HG03575 (cell line): Measurements from ENCODE around the gene PLEKHA7.
A peak's percentile ranks its signal among the peaks of the same experiment; 100 is the strongest.
"Not testable (repeated sequence)": the region's sequence is repeated elsewhere in the genome, so short reads cannot be mapped to it uniquely, and the experiment has no call there.

Experiments used
- ATAC-seq: cut with Tn5 transposase; IDR thresholded peaks from one replicate; pipeline ENCODE4 v1.9.1; 2021; ENCODE audit not compliant: unreplicated experiment, insufficient number of reproducible peaks, low FRiP score; ENCODE audit errors: extremely low read depth

Gene PLEKHA7

DNA sequence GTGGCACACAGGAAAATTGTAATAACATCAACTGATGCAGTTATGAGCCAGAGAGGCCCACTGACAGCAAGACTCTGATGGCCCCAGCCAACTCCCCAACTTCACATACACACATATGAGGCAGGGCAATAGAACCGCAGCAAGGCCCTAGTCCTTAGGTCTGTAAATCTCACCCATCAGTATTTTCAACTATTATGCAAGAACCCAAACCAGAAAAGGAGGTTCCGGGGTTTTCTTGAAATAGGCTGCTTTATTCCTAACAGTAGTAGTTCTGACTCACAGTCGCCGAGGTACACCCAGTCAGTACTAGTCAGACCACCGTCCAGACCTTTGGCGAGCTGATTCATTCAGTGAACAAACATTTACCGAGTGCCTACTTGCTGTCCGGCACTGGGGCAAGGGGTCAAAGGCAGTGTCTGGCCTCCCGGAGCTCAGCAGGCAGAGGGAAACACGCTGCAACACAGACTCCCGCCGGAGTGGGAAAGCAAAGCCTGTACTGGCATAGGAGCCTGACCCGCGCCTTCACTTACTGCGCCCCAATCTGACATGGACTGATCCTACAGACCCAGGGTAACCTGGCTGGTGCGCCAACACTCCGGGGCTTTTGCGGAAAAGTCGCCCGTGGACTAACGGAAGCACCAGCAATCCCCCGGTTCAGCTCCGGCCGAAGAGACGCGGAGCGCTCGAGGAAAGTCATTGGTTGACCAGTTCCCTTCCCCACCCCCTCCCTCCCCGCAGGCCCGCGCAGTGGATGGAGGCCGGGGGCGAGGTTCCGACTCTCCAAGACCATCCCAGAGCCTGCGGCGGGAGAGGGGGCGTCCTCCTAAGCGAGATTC lies 1.3 kb downstream of the PLEKHA7 start:
- no peak for ATAC-seq

DNA sequence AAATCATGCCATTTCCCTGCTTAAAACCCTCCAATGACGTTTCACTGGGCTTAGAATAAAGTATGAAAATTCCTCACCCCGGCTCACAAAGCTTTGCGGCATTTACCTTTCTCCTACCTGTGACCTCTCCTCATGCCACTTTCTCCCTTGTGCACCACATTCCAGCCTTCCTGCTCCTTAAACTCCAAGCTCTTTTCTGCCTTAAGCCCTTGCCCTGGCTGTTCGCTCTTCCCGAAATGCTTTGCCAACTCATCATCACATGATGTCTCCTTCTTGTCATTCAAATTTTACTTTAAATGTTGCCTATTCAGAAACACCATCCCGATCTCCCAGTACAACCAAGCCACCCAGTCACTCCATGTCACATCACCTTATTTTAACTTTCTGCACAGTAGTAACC lies 2.0 kb downstream of the PLEKHA7 start:
- no peak for ATAC-seq

- no peak for ATAC-seq
These were observed 3.3 kb downstream of the PLEKHA7 start for GRCh38 chr11:17010851-17011420.

GRCh38 chr11:17008099-17008498 lies 6.1 kb downstream of the PLEKHA7 start:
- no peak for ATAC-seq

GRCh38 chr11:17005646-17006045 lies 8.6 kb downstream of the PLEKHA7 start:
- ATAC-seq = no peak

DNA sequence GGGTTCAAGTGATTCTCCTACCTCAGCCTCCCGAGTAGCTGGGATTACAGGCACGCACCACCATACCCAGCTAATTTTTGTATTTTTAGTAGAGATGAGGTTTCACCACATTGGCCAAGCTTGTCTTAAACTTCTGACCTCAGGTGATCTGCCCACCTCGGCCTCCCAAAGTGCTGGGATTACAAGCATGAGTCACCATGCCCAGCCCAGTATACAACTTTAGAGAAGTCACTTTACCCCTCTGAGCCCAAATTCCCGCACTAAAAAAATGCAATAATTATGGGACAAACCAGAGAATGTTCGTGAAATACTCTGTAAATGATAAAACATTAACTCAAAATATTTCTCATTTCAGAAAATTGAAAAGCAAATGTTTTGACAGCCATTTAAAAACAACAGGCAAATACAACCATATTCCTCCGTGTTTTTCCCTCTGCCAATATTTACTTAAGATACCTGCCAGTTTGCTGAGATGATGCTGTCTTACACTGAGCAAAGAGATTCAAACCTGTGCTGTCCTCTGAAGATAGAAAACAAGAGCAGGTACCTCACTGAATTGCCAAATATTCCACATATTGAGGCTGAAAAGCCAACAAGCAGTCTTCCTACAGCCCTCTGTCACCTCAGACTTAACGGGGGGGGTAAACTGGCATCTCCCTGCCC lies 9.6 kb downstream of the PLEKHA7 start:
- ATAC-seq = no peak

GRCh38 chr11:17003426-17003825 lies 10.8 kb downstream of the PLEKHA7 start:
- no peak for ATAC-seq

DNA sequence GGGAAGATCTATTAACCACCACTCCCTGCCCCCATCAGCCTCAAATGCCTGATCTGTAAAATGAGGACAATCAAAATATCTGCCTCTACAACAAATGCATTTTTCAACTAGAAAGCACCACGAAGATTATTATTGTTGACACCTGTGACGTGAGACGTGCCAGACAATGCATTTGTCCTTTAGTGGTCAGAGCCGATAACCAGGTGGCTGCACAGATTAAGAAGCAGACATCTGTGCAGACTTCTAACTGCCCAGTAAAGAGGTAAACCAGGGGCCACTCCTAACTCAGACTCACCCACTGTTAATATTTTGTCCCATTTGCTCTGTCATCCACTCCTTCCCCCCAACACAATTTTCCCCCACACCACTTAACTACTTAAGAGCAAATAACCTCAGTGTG lies 11.7 kb downstream of the PLEKHA7 start:
- no peak for ATAC-seq

GRCh38 chr11:17001806-17002205 lies 12.4 kb downstream of the PLEKHA7 start:
- no peak for ATAC-seq

GRCh38 chr11:17000987-17001386 lies 13.2 kb downstream of the PLEKHA7 start:
- ATAC-seq = no peak

DNA sequence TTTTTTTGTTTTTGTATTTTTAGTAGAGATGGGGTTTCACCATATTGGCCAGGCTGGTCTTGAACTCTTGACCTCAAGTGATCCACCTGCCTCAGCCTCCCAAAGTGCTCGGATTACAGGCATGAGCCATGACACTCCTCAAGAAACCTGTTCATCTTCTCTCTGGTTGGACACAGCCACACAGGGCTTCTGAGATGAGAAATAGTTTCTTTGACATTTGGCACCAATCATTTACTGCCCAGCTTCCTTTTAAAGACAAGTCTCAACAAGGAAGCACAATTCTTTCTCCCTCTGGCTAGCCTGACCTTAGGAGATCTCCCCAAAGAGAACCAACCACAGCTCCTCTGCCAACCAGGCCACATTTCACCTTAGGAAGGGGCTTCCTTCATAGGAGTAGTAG lies 14.0 kb downstream of the PLEKHA7 start:
- not testable (repeated sequence) for ATAC-seq

- no peak for ATAC-seq
These were observed 15.1 kb downstream of the PLEKHA7 start for GRCh38 chr11:16999116-16999515.

DNA sequence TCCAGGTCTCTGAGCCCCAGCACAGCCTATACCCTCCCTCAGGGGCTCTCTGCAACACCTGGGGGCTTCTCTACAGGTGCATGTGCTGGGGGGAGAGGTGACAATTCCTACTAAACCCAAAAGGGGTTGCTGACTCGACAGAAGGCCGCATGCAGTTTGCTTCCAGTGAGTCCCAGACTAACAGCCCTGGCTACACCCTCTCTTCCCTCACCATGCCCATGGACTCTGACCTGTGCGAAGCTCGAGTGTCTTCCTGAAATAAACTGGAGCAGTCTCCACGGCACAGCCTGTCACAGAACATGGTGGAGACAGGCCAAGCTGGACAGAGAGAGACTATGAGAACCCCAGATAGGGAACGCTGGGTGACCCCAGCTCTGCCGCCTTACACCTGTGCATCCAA lies 16.6 kb downstream of the PLEKHA7 start:
- ATAC-seq = no peak

GRCh38 chr11:16993495-16993894 lies 20.7 kb downstream of the PLEKHA7 start:
- no peak for ATAC-seq

GRCh38 chr11:16992846-16993245 lies 21.4 kb downstream of the PLEKHA7 start:
- no peak for ATAC-seq

- no peak for ATAC-seq
These were observed 24.7 kb downstream of the PLEKHA7 start for GRCh38 chr11:16989554-16989953.

DNA sequence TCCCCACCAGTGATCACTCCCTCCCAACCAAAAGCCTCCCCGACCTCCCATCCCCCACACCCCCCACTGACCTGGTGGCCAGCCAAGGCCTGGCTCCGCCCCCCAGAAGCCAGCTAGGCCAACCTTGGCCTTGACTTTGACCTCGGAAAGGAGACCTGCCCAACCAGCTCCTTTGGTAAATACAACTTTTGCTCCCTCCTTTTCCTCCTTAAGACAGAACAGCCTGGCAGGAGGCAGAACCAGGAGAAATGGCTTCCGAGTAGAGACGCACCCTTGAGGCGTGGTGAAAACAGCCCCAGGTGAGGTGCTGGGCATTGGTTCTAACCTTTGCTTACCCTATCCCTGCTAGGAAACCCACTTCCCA lies 27.0 kb downstream of the PLEKHA7 start:
- no peak for ATAC-seq

- peak; percentile 94 for ATAC-seq
These were observed 27.6 kb downstream of the PLEKHA7 start for GRCh38 chr11:16986434-16987204.

DNA sequence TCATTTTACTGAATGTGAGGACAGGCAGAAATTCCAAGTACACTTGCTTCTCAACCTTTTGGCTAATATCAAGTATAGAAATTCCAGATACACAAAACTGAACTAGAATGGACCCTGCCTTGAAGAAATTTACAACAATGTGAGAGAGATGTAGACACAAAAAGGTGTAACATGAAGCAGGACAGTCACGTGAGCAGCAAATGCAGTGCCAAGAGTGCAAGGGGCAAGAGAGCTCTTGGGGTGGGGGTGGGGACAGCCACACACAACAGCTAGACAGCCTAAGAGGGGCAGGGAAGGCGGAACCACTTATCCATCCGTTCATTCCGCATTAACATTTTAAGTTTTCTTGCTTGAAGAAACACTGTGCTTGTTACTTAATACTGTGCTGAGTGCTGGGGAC lies 28.9 kb downstream of the PLEKHA7 start:
- ATAC-seq = no peak

DNA sequence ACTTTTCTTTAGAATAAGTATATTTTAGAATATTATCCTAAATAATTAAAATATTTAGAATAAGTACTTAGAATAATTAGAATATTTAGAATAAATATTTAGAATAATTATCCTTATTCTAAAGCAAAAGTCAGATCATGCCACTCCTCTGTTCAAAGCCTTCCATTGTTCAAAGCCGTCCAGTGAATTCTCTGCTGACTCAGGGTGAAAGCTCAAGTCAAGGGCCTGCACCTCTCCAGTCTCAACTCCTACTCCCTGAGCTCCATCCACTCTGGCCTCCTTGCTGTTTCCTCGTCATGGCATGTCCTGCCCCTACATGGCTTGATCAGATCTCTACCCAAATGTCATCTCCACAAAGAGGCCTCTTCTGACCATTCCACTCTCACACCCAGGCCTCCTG lies 30.0 kb downstream of the PLEKHA7 start:
- ATAC-seq = no peak
